Activated CD8-positive, alpha-beta memory T cell treated with anti-CD3 and anti-CD28 coated beads for 24 hours (primary cell): ENCODE results near the gene MOBP.

Experiments
- DNase-seq: peaks from one replicate; pipeline ENCODE4 v3.0.0-alpha.2; 2020

MOBP gene

DNA sequence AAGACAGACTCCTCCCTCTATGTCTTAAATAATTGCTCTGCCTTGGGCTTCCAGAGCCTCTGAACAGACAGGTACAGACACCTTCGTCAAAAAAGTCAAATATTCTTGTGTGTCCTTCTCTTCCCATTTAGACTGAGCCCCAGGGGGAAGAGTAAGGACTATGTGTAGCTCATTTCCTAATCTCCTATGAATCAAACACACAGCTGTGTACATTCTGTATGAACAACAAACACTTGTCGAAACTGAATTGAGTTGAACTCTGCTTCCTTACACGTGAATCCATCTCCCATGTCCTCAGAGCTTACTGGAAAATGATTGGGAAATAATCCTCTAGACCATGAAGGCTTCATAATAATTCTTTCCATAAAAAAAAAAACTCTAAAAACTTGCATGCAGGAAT lies 80.8 kb downstream of the MOBP start:
- DNase-seq, result no peak

DNA sequence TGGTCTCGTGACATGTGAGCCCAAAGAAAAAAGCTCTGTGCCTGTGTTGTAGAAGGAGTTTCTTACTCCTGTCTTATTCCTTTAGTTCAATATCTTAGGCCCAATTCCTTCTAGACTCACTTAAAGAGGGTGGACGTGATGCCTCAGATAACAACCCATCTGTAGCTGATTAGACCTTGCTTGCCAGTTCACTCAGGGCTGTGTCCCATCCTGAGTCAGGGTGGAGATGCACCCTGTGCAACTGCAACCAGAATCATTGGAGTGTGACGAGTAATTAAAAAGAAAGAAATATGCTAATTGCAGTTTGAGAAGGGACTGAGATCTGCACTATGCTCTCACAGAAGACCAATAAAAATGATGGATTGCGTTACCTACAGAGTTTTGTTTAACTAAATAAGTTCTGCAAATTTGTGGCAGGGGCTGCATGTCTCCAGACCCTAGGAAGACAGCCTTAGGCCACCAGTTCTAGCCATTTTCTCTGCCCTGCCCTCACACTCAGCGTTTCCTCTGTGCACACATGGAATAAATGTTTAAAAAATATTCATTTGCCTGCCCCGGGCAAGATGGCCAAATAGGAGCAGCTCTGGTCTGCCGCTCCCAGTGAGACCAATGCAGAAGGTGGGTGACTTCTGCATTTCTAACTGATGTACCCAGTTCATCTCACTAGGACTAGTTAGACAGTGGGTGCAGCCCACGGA lies 83.0 kb downstream of the MOBP start:
- no peak for DNase-seq
